Stimulated activated CD4-positive, alpha-beta T cell treated with anti-CD3 and anti-CD28 coated beads, Interleukin-1b, Interleukin-23, amount 100 ng/mL, for 24 hours (primary cell): Measurements from ENCODE around the gene ARHGEF26.

Source experiments
- DNase-seq, 4 experiments: peaks; one replicate each; pipeline ENCODE4 v3.0.0-alpha.2; 2020; ENCODE audit warnings: low read depth in 4 of 4, low spot score in 1 of 4

The ARHGEF26 gene

DNA sequence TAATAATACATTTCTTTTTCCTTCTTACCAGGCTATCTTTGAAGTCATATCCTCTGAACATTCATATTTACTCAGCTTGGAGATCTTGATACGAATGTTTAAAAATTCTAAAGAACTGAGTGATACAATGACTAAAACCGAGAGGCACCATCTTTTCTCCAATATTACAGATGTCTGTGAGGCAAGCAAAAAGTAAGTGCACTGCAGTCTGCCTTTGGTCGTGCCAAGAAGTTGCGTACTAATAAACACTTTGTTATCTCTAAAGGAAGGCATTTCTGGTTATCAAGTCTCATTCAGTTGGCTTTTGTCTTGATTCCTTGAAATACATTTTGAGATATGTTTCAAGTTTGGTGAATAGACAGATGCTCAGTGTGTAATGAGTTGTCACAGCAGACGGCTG lies 31.6 kb downstream of the ARHGEF26 start:
- no peak for DNase-seq

DNA sequence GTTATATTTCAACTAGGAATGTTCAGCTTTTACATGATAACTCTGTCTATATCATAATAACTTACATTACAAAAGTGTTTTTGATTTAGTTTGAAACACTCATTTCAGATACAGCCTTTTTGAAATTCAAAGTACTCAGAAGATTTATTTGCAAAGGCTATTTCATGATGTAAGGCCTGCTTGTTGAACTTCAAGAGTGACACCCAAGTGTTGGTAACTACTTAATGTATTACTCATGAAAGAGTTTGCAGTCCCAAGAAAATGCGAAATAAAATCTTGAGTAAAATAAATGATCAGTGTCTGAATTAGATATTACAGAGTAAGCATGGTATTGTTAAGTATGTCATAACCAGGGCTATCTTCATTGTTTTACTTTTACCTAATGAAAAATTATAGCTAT lies 35.3 kb downstream of the ARHGEF26 start:
- DNase-seq = no peak

DNA sequence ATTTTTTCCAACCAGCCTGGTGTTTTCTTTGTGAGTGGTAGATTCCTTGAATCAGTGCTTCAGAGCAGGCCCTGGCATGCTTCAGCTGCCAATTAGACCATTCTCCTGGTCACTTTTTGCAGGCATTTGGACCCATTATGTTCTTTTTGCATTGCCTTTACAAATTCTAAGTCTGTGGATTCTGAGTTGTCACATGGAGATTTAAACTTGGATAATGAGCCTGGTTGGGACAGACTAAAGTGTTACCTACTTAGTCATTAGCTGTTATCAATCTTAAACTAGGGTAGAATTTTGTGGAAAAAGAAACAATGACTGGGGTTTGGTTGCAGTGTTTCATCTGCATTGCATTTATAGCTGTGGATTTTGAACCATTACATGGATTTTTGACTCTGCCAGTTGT lies 40.6 kb downstream of the ARHGEF26 start:
- no peak for DNase-seq

DNA sequence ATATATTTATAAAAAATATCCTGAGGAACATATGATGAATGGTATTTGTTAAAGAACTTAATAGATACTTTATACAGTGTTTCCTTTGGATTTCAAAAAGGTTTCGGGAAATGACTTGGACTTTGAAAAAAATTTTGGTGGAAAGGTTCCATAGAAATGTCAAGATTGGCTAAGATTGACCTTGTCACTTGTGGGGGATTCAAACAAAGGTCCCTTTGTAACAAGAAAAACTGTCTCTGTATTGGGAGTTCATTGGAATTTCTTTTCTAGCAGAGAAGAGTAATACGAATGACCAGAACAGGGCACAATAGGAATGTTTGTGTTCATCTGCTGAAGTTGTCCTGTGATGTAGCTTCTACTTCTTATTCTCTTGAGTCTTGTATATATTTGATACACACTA lies 43.2 kb downstream of the ARHGEF26 start:
- DNase-seq = no peak

DNA sequence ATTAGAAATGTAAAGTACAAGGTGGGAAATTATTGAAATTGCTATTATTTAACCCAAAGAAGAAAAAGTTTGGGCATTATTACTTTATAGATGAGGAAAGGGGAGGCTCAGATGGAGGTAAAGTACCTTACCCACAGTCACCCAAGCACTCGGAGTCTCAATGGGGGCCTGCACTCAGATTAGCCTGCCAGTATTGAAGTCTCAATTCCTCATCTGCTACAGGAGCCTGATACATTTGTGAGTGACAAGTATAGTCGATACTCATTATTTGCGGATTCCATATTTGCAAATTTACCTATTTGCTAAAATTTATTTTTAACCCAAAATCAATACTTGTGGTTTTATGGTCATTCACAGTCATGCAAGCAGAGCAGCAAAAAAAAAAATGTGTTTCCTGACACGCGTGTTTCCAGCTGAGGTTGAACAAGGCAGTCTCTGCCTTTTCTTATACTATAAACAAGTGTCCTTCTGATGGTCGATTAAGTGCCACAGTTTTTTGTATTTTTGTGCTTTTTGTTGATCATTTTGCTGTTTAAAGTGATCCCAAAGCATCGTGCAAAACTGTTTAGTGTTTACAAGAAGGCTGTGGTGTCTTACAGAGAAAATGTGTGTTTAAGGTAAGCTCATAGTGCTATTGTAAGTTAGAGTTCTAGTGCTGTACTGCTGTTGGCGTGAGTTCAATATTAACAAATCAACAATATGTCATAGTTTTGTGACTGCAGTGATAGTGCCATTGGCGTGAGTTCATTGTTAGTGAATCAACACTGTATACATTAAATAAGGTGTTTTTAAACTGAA lies 48.0 kb downstream of the ARHGEF26 start:
- DNase-seq = no peak

DNA sequence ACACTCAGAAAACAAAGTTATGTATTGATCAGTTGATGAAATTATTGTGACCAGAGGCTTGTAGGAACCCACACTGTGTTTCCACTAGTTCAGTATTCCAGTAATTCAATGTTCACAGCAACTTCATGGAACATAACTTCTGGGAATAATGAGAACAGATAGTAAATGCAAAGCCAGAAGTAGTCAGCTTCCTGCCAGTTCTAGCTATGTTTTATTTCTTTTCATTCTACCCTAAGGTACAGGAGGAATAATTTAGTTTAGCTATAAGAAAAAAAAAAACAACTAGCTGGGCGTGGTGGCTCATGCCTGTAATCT lies 48.6 kb downstream of the ARHGEF26 start:
- DNase-seq = no peak

DNA sequence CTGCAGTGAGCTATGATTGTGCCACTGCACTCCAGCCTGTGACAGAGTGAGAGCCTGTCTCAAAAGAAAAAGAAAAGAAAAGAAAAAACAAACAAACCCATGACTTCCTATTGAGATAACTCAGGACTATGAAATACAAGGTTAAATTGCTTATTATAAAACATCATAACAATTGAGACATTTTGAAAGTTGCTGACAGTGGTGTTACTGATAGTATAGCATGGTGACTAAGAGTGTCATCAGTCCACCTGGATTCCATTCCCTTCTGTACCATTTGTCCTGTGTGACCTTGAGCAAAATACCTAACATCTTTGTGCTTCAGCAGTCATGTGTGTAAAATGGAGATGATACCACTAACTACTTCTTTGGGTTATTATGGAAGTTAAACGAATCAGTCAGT lies 49.1 kb downstream of the ARHGEF26 start:
- DNase-seq = no peak

DNA sequence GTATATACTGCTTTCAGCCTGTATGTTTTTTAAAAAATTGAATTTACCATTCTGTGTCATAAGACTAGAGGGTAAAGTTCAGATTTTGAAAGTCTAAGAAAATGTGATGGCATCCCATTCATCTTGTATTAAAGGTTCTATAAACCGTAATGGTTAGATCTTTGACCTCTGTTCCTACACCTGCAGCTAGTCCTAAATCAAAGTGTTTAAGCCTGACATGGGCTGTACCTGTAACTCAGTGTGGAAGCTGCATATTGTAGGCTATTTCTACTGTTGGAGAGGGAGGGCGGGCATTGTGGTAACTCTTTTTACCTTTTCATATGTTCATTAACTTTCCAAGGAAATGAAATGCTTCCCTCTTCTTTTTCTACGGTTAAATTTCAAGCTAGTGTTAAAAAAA lies 53.9 kb downstream of the ARHGEF26 start:
- no peak for DNase-seq

DNA sequence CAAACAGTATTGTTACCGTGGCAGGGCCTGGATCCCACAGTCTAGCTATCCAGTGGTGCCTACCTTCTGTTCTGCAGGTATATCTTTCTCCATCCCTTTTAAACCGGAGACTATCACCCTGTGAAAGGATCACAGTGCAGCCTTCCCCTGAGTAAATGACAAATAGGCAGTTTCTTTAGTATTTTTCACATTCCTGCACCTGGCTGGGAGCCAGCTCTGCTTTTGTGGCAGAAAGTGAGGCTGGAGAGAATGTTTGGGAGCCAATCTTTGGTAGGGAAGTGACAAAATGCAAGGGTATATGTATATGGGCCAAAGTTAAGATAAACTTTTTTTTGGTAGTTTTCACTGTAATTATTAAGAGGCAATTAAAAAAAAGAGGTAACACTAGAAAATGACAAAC lies 54.8 kb downstream of the ARHGEF26 start:
- no peak for DNase-seq

DNA sequence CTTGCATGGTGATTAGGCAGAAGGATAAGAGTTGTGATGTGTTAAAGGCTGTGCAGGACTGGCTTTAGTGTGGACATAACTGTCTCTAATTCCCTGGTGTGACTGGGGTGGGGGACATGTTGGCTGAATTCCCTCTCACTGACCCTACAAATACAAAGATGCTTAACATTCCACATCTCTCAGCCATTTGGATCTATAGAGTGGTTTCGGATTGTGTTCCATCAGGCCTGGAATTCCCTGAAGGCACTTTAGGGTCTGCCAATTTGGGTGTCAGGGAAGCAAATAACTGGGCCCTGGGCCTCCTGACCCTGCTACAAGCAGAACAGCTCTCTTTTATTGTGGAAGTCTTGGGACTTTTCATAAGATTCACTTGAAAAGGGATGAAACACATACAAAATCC lies 56.2 kb downstream of the ARHGEF26 start:
- DNase-seq = no peak

DNA sequence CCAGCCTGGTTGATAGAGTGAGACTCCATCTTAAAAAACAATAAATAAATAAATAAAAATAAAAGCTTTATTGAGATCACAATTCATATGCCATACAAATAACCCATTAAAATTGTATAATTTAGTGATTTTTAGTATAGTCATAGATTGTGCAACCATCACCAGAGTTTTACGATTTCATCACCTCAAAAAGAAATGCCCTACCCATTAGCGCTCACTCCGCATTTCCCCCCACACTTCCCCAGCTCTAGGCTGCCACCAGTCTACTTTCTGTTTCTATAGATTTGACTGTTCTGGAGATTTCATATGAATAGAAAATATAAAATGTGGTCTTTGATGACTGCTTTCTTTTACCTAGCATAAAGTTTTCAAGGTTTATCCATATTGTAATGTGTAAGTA lies 57.0 kb downstream of the ARHGEF26 start:
- DNase-seq = no peak

DNA sequence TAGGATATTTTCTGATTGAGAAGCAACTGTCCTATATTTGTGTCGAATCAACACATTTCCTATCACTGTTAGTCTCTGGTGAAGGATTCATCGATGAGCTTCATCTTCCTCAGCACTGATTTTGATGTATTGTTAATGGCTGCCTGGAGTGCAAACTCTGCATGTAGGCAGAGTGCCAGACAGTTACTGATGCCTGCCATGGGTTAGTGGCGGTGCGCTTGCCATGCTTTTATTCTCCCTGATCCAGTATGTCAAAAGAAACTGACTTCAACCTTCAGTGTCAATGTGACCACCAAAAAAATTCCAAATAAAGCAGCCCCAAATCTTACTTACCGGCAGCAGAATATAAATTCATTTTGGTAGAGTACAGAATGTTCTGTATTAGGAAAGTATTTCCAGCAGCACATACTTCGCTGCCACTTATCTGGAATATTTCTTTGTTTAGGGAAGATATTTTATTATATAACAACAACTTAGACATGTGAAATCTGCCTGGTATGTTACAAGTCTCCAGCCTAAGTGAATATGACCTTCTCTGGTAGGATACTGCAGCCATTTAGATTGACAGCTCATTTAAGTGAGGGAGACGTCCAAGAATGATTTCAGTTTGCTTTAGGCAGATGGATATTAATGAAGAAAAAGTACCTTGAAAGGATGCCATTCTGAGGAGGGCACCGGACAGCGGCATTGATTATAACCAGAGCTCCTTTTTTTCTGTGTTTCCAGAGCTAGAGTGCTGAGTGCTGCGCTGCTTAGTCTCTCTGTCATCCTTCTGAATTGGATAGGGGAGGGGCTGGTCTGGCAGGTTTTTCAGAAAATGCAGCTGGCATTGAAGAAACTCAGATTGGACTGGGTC lies 59.9 kb downstream of the ARHGEF26 start:
- no peak for DNase-seq

DNA sequence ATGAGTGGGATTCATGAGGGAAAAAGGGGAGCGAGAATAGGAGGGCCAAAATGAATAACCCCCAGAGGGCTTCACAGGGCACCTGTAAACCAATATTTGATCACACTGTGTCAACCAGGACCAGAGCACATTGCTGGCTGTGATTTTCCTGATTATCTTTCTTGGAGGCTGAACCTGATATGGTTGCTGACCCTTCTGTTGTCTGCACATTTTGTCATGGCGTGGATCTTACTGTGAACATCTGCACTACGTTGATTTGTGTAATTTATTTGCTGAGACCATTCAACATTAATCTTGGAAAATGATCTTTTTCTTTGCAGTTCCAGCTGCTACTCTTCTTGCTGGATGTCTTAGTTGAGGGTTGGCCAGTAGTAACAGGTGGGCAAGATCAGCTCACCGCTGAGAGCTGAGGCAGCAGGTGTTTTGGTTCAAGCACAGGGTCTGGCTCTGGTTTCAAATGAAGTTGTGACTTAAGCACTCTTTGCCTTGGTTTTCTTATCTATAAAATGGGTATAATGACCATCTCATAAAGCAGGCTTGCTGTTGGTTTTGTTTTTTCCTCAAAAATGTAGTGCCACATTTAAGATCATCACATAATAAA lies 61.2 kb downstream of the ARHGEF26 start:
- DNase-seq = no peak

DNA sequence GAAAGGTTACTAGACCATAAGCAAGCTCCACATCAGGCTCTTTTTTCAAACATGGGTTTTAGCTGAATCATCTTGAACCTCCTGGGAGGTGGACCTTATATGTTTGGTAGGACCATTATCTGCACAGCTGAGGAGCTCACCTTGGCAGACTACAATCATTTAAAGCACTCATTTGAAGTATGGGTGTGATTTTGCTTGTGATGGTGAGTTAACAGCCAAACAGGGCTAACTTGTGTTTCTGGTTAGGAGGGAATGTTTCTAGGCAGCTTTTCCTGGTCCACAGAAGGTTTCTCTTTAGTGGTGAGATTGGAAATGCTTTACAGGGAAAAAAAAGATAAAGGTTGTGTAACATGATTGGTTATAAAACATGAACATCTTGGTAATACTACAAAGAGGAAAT lies 61.8 kb downstream of the ARHGEF26 start:
- DNase-seq = no peak

DNA sequence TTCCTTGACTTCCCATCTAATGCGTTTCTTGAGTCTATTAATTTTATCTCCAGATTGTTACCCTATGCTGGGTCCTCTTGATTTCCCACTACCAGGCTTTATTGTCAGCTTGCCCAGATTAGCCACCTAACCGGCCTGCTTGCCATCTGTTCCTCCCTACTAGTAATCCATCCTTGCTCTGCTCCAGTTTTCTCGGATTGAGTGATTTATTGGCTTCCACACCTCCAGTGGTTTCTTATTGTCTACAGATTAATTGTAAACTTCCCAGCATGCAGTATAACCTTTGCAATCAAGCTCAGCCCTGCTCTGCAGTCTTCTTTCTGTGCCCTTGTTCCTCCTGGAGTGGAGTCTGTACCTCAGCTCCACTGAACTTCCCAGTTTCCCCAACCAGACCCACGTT lies 63.4 kb downstream of the ARHGEF26 start:
- DNase-seq = no peak

DNA sequence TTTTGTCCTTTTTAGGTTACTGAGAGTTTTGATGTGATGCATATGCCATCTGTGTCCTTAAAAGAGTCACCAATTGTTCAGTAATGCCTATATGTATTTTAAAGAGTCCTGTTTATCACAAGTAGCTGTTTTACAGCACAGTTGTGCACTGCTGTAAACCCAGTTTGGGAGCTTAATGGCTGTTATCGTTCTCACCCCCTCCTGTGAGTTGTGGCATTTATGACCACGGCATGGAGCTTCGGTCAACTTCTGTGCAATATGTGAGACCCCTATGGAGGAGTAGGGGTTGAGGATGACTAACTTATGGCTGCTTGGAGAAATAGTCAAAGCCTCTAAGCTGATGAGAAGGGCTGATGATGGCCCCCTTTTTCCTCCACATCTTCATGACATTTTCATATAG lies 67.2 kb downstream of the ARHGEF26 start:
- no peak for DNase-seq

DNA sequence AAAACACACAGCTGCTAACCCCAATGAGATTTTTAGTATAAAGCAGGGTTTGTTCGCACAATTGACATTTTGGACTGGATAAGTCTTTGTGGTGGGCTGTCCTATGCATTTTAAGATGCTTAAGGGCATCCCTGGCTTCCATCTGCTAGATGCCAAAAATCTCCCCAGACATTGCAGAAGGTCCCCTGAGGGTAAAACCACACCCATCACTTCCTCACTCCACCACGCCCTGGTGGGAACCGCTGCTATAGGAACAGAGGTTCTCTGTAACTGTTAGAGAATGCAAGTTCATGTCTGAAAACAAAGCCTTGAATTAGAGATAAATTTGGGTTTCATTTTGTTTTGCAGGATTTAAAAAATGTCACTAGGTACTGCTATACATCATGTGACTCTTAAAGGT lies 67.7 kb downstream of the ARHGEF26 start:
- no peak for DNase-seq

DNA sequence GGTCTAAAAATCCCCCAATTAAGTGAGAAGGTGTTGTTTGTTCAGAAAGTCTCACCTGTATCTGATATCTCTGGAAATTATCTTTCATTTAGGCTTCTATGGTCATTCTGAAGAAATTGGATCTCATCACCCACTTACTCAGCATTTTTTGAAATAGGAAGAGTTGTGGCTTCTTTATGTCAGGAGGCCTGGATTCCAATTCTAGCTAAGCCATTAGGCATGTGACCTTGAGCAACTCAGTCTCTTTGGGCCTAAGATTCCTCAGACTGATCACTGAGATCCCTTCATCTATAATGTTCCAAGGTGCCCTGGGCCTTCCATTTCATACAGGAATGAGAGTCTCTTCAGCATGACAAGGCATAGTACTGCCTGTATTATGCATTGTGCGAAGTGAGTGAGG lies 70.3 kb downstream of the ARHGEF26 start:
- DNase-seq = no peak

DNA sequence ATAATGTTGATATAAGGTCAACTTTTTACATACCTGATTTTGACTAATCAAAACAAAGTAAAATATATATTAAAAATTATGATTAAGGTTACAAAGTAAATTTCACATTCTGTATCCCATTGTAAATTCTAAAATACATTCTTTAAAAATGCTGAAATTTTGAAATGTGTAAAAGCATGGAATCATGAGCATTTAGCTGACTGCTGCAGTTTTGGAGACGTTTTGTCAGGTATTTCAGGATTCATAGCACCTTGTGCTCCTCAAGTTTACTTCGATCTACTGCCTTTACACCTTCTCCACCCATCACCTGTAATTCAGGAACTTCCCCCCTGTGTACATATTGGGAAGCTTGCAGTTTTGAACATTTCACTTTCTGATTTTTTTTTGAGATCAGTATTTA lies 71.0 kb downstream of the ARHGEF26 start:
- no peak for DNase-seq

DNA sequence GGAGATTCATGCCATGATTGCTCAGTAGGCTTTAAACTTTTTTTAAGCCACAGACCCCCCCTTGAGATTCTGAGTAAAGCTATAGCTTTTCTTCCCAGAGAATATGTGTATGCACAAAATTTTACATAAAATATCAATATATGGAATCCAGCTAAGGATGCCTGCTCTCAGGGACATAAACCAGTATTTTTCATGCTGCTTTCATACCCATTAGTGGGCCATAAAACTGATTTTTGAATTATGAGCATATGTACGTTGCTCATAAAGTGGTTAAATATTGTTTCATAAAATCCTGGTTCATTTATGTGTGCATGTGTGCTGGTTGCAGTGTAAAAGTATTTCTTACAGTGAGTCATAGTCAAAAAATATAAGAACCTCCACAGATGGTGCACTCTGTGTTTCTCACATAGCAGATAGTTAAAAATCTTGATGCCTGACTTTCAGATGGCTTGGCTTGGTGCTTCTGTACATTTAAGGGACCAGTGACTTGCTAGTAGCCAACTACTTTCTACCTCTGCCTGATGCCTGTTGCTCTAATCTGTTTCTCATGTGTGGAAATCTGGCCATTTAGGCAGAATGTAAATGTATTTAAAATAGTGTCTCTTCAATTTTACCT lies 71.9 kb downstream of the ARHGEF26 start:
- DNase-seq = no peak

DNA sequence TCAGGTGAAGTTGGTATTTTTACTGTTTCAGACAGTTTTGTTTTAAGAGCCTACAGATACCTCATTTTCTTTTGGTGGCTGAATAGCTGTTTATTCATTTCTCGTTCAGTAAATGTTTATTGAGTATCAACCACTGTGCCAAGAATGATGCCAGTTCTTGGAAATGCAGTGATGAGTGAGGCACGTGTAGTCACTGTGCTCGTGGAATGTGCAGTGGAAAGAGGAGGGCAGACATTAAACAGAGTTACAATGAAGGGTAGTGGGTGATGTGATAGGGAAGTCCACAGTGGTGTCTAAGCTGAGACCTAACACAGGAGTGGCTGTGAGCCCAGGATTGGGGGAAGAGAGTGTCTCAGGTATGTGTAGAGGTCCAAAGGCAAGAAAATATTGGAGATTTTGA lies 73.7 kb downstream of the ARHGEF26 start:
- no peak for DNase-seq
